GM21529 (cell line): ENCODE measurements around the gene ZNF415.
"Not testable (repeated sequence)": the region's sequence is repeated elsewhere in the genome, so short reads cannot be mapped to it uniquely, and the experiment has no call there.

ENCODE experiments used
- ATAC-seq: cut with Tn5 transposase; IDR thresholded peaks from one replicate; pipeline ENCODE4 v1.9.1; 2021; ENCODE audit not compliant: unreplicated experiment

Gene ZNF415

DNA sequence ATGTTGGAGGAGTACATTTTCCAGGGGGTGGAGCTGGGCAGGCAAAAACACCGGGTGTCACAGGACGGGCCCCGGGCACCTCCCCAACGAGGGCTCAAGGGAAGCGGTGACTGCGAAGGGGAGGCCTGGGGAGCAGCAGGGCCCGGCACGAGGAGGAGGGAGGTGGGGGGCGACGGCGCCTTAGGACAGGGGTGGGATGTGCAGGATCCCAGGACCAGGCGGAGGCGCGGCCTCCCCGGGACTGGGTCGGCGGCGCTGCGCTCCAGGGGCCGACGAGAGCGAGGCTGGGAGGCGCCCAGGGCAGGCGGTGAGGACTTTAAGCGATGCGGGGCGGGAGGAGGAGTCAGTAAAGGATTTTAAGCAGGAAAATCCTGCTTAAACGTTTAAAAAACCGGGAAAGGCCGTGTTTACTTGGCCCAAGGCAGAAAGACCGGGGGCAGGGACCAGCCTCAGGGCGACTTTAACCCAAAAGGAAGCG, 29.9 kb downstream of the ZNF415 start:
- ATAC-seq, result peak; percentile 27

DNA sequence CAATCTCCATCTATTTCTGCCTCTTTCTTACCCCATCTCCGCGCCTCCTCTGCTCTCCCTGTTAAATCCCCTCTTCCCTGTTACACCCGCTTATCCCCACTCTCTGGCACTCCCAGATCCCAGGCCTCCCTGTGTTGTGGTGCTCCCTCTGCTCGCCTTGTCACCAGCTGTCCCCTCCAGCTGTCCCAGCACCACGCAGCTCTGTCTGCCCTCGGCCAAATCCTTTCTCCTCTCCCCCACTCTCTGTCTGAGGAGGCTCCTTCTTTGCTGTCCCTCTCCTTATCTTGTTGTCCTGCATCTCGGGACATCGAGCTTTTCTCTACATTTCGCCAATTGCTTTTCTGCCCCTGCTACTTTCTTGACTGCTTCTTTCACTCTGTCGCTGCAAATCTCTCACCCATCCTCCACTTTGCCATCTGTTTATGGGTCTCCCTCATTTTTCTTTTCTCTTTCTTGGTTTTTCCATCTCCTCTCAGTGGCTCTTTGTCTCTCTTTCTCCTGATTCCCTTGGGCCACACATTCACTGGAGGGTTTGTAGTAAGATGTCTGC, 30.4 kb downstream of the ZNF415 start:
- ATAC-seq, result no peak

DNA sequence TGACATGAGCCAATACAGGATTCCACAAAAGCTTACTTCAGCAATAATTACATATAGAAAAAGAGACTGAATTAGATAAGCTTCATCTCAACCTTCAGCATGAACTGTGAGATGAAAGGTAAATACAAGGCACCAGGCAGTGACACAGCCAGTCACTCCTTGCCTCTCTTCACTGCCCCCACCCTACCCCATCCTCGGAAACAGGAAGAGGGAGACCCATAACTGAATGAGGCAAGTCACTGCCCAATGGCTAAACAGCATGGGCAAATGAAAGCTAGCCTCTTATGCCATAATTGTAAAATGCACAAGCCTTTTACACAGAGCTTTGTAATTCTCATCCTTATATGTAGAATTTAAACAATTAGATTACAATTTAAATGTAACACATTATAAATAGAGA, 31.2 kb downstream of the ZNF415 start:
- no peak for ATAC-seq

DNA sequence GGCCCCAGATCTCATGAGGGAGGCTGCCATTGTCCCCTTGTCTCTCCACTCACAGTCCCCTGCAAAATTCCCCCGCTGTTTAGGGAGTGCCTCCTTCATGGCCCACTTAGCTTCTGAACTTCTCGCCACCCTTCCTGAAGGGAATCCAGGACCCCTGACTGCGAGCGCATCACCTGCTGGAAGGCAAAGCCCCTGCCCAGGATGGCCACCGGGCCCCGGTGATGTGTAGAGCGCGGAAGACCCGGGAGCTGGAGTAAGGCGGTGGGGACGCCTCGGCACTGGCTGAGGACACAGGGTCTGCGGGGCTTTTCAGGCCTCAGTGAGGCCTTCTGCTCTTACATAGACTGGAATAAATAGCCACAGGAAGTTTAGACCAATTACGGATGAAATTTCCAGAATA, 34.1 kb downstream of the ZNF415 start:
- not testable (repeated sequence) for ATAC-seq

DNA sequence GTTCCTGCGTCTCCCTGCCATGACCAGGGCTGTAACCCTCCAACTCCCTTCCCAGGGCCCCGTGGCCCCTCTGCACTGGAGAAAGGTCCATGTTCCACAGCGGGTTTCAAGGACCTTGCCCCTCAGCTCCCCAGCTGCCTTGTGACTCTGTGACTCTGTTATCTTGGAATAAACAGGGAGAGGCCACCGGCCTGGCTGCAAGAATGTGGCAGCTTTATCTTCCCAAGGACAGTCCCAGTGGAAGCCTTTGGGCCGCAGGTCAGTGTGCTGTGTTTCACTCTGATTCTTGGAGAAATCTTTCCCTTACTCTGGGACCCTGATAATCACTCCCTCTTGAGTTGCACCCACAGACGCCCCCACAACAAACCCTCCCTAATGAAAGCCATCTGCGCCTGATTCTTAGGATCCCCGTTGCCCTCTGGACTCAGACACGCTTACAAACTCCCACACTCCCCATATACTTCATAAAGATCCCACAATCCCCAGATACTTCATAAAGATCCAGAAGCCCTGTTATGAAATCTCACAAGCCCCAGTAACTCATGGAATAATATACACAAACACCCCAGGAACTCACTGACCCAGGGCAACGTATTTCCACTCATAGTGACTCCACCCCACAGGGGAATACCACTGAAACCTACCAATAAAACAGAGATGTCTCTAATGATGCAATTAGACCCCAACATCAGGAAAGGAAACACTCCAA, 35.6 kb downstream of the ZNF415 start:
- not testable (repeated sequence) for ATAC-seq

DNA sequence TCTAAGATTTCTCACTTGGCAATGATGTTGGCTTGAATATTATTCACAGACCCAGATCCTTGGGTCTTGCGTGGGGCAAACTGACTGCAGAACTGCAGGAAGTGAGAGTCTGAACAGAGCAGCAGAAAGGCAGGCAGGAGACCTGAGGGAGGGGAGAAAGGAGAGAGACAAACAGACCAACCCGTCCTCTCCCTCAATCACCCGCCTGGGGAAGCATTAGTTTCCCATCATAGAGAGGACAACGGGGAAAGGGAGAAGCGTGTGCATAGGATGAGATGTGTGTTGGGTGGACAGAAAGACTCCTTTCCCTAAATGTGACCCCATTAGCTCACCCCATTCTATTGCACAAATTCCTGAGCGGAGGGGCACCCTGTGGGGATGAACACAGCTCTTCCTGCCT, 36.1 kb downstream of the ZNF415 start:
- ATAC-seq, result not testable (repeated sequence)

DNA sequence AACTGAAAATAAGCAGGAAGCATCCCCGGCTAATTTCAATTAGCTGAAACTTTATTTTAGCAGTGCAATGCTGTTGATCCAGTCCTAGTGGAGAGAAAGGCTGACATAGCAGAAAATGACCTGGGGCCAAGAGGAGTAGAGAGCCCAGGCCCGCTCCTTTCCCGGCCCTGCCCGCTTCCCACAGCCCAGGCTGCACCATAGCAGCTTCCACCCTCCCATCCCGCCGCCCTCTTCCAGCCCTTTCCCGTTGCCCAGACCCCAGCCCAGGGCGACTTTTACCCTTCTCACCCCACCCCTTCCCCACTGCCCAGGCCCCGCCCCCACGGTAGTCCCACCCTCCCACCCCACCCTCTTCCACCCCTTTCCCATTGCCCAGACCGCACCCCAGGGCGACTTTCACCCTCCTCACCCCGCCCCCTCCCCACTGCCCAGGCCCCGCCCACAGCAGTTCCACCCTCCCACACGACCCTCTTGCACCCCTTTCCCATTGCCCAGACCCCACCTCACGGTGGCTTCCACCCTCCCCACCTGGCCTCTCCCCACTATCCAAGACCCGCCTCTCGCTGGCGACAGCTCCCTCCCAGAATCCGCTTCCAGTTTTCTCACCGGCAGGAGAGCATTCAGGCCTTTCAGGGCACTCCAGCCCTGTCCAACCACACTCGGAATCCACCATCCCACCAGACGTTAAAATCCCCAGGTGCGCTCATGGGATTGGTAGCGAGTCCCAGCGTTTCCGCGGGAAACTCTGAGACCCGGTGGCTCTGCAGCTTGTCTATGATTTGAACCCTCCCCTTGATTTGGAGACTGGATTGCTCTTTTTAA, 37.7 kb downstream of the ZNF415 start:
- no peak for ATAC-seq

DNA sequence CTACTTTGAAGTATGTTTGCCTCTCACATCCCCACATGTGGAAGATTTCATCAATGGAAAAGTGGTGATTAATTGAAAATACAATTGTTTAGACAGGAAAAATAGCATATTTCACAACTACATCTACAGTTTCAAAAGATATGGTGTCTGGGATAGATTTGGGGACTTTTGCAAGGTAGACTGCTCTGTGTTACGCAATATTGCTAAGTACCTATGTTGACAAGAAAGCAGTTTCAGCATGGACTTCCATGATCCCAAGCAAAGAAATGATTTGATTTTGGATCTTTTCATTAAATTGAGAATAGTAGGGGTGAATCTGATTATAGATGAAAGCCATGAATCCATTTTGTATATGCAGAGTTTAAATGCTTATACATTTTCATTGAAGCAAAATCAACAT, 40.0 kb downstream of the ZNF415 start:
- ATAC-seq, result no peak

DNA sequence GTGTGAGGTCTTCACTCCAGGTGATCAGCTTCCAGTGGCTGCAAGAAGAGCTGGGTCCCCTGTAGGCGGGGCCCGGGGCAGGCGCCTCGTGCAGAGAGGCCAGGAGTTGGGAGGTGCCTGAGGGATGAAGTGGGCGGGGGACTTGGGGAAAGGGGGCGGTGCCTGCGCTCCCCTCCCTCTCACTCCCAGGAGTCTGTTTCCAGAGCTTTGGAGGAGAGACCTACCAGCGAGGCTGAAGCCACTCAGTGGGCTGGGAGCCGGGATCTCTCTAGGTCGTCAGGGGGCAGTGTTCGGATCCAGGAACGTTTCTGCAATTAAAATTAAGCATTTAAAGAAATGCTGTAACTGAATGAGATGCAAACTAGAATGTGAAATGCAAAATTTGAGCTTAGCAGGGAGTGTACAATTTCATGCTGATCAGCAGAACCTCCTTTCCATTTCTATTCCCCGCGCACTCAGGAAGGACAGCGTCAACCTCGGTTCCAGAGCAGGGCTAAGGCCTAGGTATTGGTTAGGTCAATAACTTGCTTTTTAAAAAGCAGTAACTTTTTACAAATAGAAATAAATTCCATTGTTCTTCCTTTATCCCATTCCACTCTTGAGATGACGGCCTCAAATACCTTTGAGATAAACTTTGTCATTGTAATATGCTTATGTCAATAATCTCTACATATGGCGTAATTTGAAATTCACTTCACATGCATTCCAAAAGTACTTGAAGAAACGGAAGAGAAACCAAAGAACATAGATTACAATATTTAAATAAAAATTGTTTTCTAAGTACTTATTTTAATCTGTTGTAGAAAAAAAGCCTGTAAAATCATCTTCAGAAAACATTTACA, 41.1 kb downstream of the ZNF415 start:
- ATAC-seq, result no peak

DNA sequence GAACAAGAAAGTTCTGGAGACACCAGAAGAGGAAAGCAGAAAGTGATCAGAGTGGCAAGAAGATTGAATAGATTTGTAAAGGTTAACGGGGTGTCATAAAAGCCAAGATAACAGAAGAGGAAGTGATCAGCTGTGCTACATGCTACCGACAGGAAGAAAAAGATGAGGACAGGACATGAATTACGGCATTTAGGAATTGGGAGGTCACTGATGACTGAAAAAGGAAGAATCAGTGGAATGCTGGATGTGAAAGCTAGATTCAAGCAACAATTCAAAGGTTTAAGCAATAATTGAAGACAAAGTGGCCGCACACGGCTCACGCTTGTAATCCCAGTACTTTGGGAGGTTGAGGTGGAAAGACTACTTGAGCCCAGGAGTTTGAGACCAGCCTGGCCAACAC, 44.6 kb downstream of the ZNF415 start:
- ATAC-seq, result no peak

DNA sequence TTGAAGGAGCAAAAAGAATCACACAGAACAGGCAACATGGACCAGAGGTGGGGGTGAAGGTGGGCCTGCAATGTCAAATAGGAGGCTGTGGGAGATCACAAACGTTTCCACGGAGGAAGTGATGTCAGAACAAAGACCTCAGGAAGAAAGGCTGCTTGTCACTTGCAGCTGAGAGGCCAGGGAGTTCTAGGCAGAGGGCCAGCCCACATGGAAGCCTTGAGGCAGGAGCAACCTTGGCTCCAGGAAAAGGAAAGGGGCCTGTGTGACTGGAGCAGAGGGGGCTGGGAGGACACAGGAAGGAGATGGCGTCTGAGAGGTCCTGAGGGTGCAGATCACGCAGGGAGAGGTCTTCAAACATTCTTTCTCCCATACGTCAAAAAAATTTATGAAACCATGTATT, 45.8 kb downstream of the ZNF415 start:
- ATAC-seq, result no peak

DNA sequence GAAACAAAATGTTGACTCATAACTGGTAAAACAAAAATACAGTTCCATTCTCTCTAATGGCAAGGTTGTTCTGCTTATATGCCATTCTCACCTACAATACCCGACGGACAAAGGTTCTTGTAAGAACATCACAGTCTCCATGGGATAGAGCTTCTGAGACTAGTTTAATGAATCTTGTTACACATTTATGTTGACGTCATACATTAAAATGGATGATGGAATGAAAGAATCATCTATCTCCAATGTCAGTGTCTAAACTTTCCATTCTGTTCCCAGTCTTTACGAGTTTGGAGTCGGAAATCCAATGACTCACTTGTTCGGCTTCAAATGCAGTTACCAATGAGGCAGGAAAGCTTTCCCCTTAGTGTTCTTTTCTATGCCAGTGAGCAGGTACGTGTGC, 47.2 kb downstream of the ZNF415 start:
- ATAC-seq, result no peak

DNA sequence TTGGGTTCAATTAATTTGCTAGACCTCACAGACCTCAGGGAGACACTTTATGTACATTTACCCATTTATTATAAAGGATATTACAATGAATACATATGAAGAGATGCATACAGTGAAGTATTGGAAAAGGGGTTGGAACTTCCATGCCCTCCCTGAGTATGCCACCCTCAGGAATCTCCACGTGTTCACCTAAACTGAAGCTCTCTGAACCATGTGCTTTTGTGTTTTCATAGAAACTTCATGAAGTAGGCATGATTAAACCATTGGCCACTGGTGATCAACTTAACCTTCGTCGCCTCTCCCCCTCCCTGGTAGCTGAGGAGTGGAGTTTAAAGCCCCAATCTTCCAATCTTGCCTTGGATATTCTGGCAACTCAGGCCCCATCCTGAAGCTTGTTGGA, 49.8 kb downstream of the ZNF415 start:
- no peak for ATAC-seq

DNA sequence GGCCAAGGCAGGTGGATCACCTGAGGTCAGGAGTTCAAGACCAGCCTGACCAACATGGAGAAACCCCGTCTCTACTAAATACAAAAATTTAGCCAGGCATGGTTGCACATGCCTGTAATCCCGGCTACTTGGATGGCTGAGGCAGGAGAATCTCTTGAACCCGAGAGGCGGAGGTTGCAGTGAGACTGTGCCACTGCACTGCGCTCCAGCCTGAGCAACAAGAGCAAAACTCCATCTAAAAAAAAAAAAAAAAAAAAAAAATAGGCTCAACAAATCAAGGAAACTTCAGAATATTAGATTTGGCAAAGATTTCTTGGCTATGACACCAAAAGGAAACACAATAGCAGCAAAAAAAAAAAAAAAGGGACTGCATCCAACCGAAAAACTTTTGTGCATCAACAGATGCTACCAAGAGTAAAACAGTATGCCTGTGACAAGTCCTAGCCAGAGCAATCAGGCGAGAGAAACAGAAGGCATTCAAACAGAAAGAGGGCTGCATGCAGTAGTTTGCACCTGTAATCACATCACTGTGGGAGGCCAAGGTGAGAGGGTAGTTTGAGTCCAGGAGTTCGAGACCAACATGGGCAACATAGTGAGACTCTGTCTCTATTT, 53.3 kb downstream of the ZNF415 start:
- no peak for ATAC-seq

DNA sequence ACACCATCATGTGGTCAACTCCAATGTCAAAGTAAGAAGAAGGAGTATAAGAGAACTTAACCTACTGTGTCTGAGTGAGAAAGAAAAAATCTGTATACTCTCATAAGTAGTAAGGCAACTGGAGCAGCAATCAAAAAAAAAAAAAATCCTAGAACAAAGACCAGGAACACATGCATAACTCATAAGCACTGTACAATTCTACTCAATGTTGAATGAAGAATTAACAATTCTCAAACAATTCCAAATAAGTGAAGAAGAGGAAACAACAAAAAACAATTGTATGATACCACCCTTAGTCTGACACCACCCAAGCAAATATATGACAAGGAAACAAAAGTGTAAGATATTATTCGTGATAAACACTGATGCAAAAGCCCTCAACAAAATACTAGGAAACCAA, 54.0 kb downstream of the ZNF415 start:
- no peak for ATAC-seq

DNA sequence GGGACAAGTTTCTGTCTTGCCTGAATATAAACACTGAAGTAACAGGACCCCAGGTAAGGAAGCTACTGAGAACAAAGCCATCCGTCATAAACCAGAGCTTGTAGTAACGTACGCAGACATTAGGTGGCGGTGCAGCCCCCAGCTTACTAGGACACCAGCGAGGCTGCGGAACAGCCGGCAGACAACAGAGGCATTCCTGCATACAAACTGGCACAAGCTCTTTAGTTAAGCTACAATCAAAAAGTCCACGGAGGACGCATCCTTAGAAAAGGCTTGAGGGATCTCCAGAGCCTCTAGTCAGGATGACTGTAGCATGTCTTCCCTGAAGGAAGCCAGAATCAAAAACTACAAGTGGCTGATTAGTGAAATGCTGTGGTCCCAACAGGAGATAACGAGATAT, 55.7 kb downstream of the ZNF415 start:
- ATAC-seq, result no peak

DNA sequence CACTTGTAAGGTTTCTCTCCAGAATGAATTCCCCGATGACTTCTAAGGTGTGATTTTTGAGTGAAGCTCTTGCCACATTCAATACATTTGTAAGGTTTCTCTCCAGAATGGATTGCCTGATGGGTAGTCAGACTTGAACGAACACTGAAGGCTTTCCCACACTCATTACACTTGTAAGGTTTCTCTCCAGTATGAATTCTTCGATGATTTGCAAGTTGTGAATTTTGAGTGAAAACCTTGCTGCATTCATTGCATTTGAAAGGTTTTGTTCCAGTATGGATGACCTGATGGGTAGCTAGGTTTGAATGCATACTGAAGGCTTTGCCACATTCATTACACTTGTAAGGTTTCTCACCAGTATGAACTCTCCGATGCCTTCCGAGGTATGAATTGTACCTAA, 63.9 kb downstream of the ZNF415 start:
- no peak for ATAC-seq

DNA sequence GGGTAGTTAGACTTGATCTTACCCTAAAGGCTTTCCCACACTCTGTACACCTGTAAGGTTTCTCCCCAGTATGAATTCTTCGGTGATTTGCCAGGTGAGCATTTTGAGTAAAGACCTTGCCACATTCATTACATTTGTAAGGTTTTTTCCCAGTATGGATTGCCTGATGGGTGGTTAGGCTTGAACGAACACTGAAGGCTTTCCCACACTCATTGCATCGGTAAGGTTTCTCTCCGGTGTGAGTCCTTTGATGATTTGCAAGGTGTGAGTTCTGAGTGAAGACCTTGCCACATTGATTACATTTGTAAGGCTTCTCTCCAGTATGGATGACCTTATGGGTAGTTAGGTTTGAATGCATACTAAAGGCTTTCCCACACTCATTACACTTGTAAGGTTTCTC, 64.5 kb downstream of the ZNF415 start:
- no peak for ATAC-seq

DNA sequence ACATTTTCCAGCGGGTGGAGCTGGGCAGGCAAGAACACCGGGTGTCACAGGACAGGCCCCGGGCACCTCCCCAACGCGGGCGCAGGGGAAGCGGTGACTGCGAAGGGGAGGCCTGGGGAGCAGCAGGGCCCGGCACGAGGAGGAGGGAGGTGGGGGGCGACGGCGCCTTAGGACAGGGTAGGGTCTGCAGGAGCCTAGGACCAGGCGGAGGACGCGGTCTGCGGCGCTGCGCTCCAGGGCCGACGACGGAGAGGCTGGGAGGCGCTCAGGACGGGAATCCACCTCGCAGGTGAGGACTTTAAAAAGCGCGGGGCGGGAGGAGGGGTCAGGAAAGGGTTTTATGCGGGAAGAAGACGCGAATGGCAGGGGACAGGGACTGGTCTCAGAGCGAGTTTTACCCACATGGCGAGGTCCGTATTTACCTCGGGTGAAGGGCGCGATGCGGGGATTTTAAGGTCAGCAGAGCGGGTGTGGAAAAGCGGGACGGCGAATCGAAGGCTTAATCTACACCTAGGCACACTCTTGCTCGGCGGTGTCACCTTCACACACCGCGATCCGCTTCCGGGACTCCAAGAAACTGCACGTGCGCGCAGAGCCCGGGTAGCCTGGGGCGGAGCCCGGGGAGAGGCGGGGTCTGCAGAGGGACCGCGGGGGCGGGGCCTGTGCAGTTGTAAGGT, 74.7 kb downstream of the ZNF415 start:
- ATAC-seq, result no peak
